ENCODE results near the gene FARS2. TPM values are rescaled to one million over a fixed set of nuclear protein-coding genes. Genes with fewer than 3 reads are reported as not detected.

Gene FARS2
- total and polyA plus RNA-seq, 2 of the 13 experiments (the other 11 are each of a cell fraction or from before 2014, with no cell fraction given): 15.4 to 26.0 TPM

GRCh38 chr6:5771211-5771610 lies 509.9 kb downstream of the FARS2 start (continued):
- TF ChIP-seq THAP9 (CRISPR knock-in tag; IDR thresholded peaks at IDR 0.05; ENCODE audit: borderline replicate concordance): no peak
- TF ChIP-seq MBD4 (IDR thresholded peaks at IDR 0.05; ENCODE audit: borderline replicate concordance, low read length): no peak
- TF ChIP-seq TBP (CRISPR knock-in tag; IDR thresholded peaks at IDR 0.05): no peak
- TF ChIP-seq HNRNPL (IDR thresholded peaks at IDR 0.05; ENCODE audit: low read depth, low read length): no peak
- TF ChIP-seq RNF2 (conservative IDR thresholded peaks at IDR 0.05; ENCODE audit: low read depth): no peak
- no peak for TF ChIP-seq GRHL1 (CRISPR knock-in tag; conservative IDR thresholded peaks at IDR 0.05)
- no peak for TF ChIP-seq PPARG (CRISPR knock-in tag; conservative IDR thresholded peaks at IDR 0.05)
- TF ChIP-seq ZBTB3 (CRISPR knock-in tag; IDR thresholded peaks at IDR 0.05; ENCODE audit: borderline replicate concordance, low read depth): no peak
- TF ChIP-seq DNMT3B (CRISPR knock-in tag; conservative IDR thresholded peaks at IDR 0.05): no peak
- no peak for TF ChIP-seq ZBTB10 (CRISPR knock-in tag; IDR thresholded peaks at IDR 0.05; ENCODE audit: borderline replicate concordance)

Measured in HepG2 (cell line).